Left forelimb (tissue), 1 donor: Measurements from ENCODE around the gene APOBEC3F.
A peak's percentile ranks its signal among the peaks of the same experiment; 100 is the strongest.
"Not testable (repeated sequence)": the region's sequence is repeated elsewhere in the genome, so short reads cannot be mapped to it uniquely, and the experiment has no call there.

ENCODE experiments used
- DNase-seq: peaks from one replicate; pipeline ENCODE4 v3.0.0-alpha.2; 2018; ENCODE audit warnings: low spot score

APOBEC3F gene

DNA sequence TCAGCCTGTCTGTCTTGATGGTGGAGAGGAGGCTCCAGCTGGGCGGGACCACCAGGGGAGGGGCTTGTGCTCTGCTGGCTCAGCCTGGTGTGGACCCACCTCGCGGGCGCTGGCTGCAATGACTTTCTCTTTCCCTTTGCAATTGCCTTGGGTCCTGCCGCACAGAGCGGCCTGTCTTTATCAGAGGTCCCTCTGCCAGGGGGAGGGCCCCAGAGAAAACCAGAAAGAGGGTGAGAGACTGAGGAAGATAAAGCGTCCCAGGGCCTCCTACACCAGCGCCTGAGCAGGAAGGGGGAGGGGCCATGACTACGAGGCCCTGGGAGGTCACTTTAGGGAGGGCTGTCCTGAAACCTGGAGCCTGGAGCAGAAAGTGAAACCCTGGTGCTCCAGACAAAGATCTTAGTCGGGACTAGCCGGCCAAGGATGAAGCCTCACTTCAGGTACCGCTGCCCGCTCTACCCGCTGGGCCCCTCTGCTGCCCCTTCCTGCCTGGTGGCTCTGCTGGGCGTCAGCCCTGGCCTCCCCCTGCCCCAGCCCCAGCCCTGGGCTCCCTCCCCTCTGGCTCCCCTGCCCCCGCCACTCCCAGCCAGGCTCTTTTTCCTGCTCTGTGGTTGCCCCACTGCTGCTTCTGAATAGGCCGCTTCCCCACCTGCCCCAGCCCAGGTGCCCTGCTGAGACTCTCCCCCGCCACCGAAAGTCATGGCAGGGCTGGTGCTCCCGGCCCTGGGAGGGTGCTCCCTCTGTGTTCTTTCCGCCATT, at the start of gene APOBEC3F:
Gene APOBEC3F, plus strand, starts transcription at position 327 of the 759 bp plus-strand sequence. Its CDS starts 97 bp downstream, at position 424.
- not testable (repeated sequence) for DNase-seq

DNA sequence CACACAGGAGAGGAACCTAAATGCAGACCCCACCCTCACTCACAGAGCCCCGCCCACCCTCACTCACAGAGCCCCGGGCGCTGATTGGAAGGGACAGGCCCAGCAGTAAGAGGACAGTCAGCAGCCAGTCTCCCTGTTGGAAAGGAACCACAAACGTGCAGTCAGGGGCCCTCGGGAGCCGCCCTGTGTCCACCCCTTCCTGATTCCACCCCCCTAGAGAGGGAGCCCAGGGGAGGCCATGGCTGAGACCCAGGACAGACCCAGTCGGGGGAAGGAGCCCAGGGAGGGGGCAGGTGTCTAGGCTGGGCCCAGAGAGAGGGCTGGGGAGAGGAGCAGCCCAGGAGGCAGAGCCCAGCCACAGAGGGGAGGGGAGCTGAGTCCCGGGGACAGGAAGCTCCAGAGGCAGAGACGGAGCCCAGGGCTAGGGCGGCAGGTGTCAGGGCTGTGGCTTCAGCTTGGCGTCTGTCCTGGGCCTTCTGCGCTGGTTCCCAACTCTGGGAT, 47.7 kb upstream of the APOBEC3F start:
- not testable (repeated sequence) for DNase-seq

DNA sequence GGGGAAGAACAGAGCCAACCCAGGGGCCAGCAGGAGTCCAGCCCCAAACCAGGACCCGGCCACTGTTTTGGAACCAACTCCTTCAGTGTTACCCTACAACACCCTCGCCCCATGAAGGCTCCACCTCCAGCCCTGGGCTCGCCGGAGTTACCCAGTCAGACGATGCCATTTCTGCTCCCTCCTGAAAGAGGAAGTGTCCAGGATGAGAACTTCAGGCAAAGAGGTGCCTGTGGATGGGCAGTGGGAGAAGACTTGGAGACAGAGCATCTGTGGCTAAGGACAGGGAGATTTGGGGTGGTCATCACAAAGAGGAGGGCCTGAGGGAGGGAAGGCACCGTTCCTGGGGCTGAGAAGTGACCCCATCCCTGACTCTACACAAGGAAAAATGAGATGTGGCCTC, 44.6 kb upstream of the APOBEC3F start:
- no peak for DNase-seq

GRCh38 chr22:38997518-38997917, 43.1 kb upstream of the APOBEC3F start:
- no peak for DNase-seq

- no peak for DNase-seq
Observed at GRCh38 chr22:39003165-39003638, 37.5 kb upstream of the APOBEC3F start.

DNA sequence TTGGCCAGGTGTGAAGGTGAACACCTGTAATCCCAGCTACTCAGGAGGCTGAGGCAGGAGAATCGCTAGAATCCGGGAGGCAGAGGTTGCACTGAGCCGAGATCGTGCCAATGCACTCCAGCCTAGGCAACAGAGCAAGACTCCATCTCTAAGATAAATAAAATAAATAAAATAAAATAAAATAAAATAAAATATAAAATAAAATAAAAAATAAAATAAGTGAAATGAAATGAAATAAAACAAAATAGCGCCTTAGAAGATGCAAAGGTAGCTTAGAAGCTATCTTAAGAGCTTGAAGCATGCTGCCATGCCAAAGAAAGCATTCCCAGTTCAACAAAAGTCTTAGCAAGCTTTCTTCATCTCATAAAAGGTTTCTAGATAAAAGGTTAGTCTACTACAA, 33.5 kb upstream of the APOBEC3F start:
- DNase-seq = no peak

DNA sequence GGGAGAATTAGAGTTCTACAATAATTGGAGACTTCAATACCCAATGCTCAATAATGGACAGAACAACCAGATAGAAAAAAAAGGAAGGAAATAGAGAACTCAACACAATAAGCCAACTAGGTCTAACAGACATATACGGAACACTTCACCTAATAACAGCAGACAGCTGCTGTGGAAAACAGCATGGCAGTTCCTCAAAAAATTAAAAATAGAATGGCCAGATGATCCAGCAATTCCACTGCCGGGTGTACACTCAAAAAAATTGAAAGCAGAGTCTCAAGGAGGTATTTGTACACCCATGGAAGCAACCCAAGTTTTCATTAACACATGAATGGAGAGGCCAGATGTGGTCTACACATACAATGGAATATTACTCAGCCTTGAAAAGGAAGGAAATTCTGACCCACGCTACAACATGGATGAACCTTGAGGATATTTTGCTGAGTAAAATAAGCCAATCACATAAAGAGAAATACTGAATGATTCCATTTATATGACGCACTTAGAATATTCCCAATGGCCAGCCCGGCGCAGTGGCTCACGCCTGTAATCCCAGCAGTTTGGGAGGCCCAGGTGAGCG, 32.3 kb upstream of the APOBEC3F start:
- not testable (repeated sequence) for DNase-seq

DNA sequence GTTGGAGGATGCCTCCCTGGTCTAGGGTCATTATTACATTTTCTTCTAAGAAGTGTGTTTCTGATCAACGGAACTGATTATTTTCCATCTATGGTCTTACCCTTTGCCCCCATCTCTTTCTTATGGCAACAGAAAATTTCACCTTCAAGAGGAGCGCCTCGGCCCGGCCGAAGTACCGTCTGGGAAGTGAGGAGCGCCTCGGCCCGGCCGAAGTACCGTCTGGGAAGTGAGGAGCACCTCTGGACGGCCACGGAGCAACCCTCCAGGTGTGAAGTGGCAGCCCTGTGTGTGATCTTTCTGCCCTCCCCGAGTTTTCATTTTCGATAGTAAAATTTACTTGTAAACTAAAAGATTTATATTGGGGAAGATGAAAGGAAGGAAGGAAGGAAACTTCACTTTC, 29.7 kb upstream of the APOBEC3F start:
- no peak for DNase-seq

- no peak for DNase-seq
Observed at GRCh38 chr22:39012533-39013511, 27.8 kb upstream of the APOBEC3F start.

DNA sequence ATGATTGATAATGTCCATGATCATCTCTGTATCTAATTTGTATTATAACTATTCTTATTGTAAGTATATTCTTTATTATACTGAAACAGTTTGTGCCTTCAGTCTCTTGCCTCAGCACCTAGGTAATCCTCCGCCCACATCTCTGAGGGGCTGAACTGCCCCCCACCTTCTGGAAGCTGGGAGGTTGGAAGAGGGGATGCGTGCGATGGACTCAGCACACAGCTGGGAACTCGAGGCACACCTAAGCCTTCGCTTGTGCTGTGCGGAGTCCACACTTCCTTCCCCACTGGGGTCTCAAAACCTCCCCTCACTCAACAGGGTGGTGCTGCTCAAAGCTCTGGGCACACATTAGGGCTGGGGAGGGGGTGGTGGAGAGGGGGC, 27.1 kb upstream of the APOBEC3F start:
- not testable (repeated sequence) for DNase-seq

GRCh38 chr22:39013942-39014722, 26.5 kb upstream of the APOBEC3F start, which contains the start of gene APOBEC3C:
Gene APOBEC3C, plus strand, starts transcription at chr22:39014257. Its CDS starts 106 bp downstream, at chr22:39014363.
- peak; percentile 74 for DNase-seq

GRCh38 chr22:39014723-39015121, 25.9 kb upstream of the APOBEC3F start:
- DNase-seq = not testable (repeated sequence)

- DNase-seq = no peak
Observed at GRCh38 chr22:39016592-39016991, 24.1 kb upstream of the APOBEC3F start.

- DNase-seq = no peak
Observed at GRCh38 chr22:39017596-39018365, 22.9 kb upstream of the APOBEC3F start.

DNA sequence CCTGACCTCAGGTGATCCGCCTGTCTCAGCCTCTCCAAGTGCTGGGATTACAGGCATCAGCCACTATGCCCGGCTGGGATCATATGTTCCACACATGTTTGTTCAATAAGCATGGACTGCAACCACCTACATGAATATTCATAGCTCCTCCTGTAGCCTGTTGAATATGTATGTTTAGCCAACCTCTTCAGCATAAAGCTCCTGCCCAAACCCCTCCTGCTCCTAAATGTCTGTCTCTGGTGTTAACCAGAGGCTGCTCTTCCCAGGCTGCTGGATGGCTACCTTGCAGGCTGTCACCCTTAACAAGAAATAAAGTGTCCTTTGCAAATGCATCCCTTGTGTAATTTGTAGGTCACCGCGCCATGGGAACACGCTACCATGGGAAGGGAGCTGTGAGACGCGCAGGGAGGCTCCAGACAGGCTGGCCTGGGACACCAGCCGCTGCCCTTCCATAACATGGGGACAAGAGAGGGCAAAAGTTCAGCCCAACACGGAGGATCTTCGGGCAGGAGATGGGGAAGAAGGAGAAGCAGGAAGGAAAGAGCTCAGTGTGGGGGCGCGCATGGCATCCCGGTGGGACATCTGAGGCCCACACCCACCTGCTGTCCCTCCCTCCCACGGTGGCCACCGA, 20.5 kb upstream of the APOBEC3F start:
- not testable (repeated sequence) for DNase-seq

- no peak for DNase-seq
Observed at GRCh38 chr22:39021552-39022250, 19.0 kb upstream of the APOBEC3F start.

- no peak for DNase-seq
Observed at GRCh38 chr22:39024519-39025308, 15.9 kb upstream of the APOBEC3F start.

DNA sequence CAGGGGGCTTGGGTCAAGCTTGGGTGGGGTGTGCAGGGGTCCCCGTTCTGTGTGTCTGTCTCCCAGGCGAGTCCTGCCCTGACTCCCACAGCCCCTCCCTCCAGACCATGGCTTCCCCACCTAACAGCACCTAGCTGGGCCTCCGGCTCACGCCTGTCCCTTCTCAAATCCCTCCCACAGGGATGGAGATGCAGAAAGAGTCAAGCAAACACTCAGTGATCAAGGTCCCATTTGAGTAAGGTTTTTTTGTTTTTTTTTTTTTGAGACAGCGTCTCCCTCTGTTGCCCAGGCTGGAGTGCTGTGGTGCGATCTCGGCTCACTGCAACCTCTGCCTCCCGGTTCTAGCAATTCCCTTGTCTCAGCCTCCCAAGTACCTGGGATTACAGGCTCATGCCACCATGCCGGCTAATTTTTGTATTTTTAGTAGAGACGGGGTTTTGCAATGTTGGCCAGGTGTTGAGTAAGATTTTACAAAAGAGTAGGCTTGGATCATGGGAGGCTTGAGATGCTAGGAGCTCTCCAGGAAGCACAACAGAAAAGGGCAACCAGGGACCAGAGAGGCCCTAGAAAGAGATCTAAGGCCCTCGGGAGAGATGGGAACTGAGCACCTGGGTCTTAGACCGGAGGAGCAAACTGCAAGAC, 14.0 kb upstream of the APOBEC3F start:
- no peak for DNase-seq
